ENCODE results near the gene PRR23A. TPM values are rescaled to one million over a fixed set of nuclear protein-coding genes. Genes with fewer than 3 reads are reported as not detected.

PRR23A gene
- total RNA-seq, 1 donor = not detected

DNA sequence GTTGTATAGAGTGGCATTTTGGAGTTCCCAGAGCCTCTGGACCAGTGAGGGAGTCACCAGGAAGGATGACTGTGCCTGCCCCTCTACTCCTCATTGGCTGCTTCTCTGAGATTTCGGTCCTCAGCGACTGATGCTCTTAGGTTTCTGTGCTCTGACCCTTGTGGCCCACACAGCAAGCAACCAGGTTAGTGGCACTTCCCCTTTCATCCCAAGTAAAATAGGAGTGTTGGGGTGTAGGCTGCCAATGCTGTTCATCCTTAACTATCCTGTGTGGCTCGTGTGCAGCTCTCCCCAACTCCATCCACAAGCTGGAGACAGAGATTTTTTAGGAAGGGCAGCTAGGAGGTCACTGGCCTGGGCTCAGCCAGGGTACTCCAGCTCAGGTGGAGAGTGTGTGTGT, 21.3 kb downstream of the PRR23A start:
- H3K9me3 ChIP-seq (ENCODE audit: low read depth, low read length) = no peaks in the 10 kb centered on the region
- no peaks in the 10 kb centered on the region for H3K79me2 ChIP-seq (ENCODE audit: insufficient read depth, low read length)
- no peaks in the 10 kb centered on the region for H4K20me1 ChIP-seq (ENCODE audit: insufficient read depth, low read length)
- no peaks in the 10 kb centered on the region for H3K36me3 ChIP-seq (ENCODE audit: insufficient read depth, low read length)
- TF ChIP-seq, protein P1, sequence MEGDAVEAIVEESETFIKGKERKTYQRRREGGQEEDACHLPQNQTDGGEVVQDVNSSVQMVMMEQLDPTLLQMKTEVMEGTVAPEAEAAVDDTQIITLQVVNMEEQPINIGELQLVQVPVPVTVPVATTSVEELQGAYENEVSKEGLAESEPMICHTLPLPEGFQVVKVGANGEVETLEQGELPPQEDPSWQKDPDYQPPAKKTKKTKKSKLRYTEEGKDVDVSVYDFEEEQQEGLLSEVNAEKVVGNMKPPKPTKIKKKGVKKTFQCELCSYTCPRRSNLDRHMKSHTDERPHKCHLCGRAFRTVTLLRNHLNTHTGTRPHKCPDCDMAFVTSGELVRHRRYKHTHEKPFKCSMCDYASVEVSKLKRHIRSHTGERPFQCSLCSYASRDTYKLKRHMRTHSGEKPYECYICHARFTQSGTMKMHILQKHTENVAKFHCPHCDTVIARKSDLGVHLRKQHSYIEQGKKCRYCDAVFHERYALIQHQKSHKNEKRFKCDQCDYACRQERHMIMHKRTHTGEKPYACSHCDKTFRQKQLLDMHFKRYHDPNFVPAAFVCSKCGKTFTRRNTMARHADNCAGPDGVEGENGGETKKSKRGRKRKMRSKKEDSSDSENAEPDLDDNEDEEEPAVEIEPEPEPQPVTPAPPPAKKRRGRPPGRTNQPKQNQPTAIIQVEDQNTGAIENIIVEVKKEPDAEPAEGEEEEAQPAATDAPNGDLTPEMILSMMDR (IDR thresholded peaks at IDR 0.05; ENCODE audit: extremely low read depth, low read depth, low read length) = no peak
- no peak overlapping the region for H3K4me2 ChIP-seq (ENCODE audit: insufficient read depth, low read length)
- H3K27ac ChIP-seq (ENCODE audit: low read depth, low read length) = no peak overlapping the region
- no peak for DNase-seq (ENCODE audit: insufficient read length, low spot score, missing footprints)
- H3K4me1 ChIP-seq (ENCODE audit: insufficient read depth, low read length) = no peaks in the 10 kb centered on the region
- no peak overlapping the region for H2AFZ ChIP-seq (ENCODE audit: low read length)
- H3K27me3 ChIP-seq (ENCODE audit: insufficient read depth, low read length) = peaks cover 10% of the 10 kb centered on the region
- H3K4me3 ChIP-seq (ENCODE audit: insufficient read depth, low read length) = no peak overlapping the region

DNA sequence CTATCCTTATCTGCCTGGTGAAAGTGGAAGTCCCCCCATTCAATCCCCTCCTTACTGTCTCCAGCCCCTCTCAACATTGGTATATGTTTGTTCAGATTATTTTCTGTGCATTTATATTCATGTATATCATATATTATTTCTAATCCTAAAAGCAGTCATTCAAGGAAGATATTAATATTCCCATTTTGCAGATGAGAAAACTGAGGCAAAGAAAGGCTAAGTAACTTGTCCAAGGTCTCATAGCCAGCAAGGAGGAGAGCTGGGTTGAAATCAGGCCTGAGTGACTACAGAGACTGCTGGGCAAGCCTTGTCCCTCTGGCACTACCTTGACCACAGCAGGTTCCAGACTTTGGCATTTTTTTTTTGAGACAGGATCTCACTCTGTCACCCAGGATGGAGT, 30.0 kb downstream of the PRR23A start:
- Histone ChIP-seq H3K27ac (ENCODE audit: low read depth, low read length) (no peak overlapping the region), H2AFZ (ENCODE audit: low read length) (no peak overlapping the region), H4K20me1 (ENCODE audit: insufficient read depth, low read length) (no peaks in the 10 kb centered on the region), H3K36me3 (ENCODE audit: insufficient read depth, low read length) (no peaks in the 10 kb centered on the region), H3K4me2 (ENCODE audit: insufficient read depth, low read length) (no peak overlapping the region), H3K9me3 (ENCODE audit: low read depth, low read length) (no peaks in the 10 kb centered on the region), H3K4me3 (ENCODE audit: insufficient read depth, low read length) (no peak overlapping the region), H3K4me1 (ENCODE audit: insufficient read depth, low read length) (no peaks in the 10 kb centered on the region), H3K79me2 (ENCODE audit: insufficient read depth, low read length) (no peaks in the 10 kb centered on the region), H3K27me3 (ENCODE audit: insufficient read depth, low read length) (peaks cover 5% of the 10 kb centered on the region)
- no peak for DNase-seq (ENCODE audit: insufficient read length, low spot score, missing footprints)
- TF ChIP-seq, protein P1 (IDR thresholded peaks at IDR 0.05; ENCODE audit: extremely low read depth, low read depth, low read length) = no peak

DNA sequence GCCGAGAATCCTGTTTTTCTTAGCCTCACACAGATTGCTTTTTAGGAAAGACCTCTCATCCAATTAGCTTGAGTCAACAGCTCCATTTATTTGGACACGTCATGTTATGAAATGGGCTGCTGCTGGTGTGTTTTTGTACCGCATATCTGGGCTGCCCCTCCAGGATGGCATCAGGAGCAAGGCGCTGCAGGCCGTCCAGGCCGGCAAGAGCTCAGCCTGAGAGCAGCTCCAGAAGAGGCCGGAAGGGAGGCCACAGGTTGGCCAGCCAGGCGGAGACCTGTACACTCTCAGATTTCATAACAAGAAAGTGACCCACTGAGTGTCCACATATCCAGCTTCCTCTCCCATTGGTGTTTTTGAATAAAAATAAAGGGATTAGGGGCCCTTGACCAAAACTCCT, 30.7 kb downstream of the PRR23A start:
- DNase-seq (ENCODE audit: insufficient read length, low spot score, missing footprints) = no peak
- H3K27ac ChIP-seq (ENCODE audit: low read depth, low read length) = no peak overlapping the region
- peaks cover 3% of the 10 kb centered on the region for H3K27me3 ChIP-seq (ENCODE audit: insufficient read depth, low read length)
- no peaks in the 10 kb centered on the region for H3K36me3 ChIP-seq (ENCODE audit: insufficient read depth, low read length)
- H3K4me3 ChIP-seq (ENCODE audit: insufficient read depth, low read length) = no peak overlapping the region
- H2AFZ ChIP-seq (ENCODE audit: low read length) = no peak overlapping the region
- TF ChIP-seq, protein P1 (IDR thresholded peaks at IDR 0.05; ENCODE audit: extremely low read depth, low read depth, low read length) = no peak
- H3K4me1 ChIP-seq (ENCODE audit: insufficient read depth, low read length) = no peaks in the 10 kb centered on the region
- no peaks in the 10 kb centered on the region for H4K20me1 ChIP-seq (ENCODE audit: insufficient read depth, low read length)
- H3K79me2 ChIP-seq (ENCODE audit: insufficient read depth, low read length) = no peaks in the 10 kb centered on the region
- H3K4me2 ChIP-seq (ENCODE audit: insufficient read depth, low read length) = no peak overlapping the region
- no peaks in the 10 kb centered on the region for H3K9me3 ChIP-seq (ENCODE audit: low read depth, low read length)

DNA sequence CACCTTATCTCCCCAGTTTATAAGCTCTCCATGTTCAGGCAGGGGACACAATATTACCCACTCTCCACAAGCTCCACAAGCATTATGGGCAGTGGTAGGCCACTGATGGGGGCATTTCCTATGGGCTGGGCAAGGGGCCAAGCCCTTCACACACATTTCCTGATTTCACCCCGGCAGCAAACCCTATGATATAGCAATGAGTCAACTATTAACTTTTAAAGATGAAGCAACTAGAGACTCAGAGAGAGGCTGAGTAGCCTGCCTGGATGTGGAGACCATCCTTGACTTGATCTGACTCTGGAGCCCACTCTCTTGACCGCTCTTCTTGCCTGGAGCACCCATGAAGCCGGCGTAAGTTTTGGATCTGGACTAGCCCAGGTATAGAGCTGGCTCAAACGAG, 31.6 kb downstream of the PRR23A start:
- Histone ChIP-seq H3K4me3 (ENCODE audit: insufficient read depth, low read length) (no peak overlapping the region), H3K79me2 (ENCODE audit: insufficient read depth, low read length) (no peaks in the 10 kb centered on the region), H3K27ac (ENCODE audit: low read depth, low read length) (no peak overlapping the region), H2AFZ (ENCODE audit: low read length) (no peak overlapping the region), H3K9me3 (ENCODE audit: low read depth, low read length) (no peaks in the 10 kb centered on the region), H3K36me3 (ENCODE audit: insufficient read depth, low read length) (no peaks in the 10 kb centered on the region), H3K4me1 (ENCODE audit: insufficient read depth, low read length) (no peaks in the 10 kb centered on the region), H3K27me3 (ENCODE audit: insufficient read depth, low read length) (peaks cover 3% of the 10 kb centered on the region), H3K4me2 (ENCODE audit: insufficient read depth, low read length) (no peak overlapping the region), H4K20me1 (ENCODE audit: insufficient read depth, low read length) (no peaks in the 10 kb centered on the region)
- TF ChIP-seq, protein P1 (IDR thresholded peaks at IDR 0.05; ENCODE audit: extremely low read depth, low read depth, low read length) = no peak
- no peak for DNase-seq (ENCODE audit: insufficient read length, low spot score, missing footprints)
